Measurements from ENCODE around the gene ZNF621.

Gene ZNF621

GRCh38 chr3:40524568-40525285, at the start of gene ZNF621:
ZNF621 (plus strand) TSS chr3:40524960; CDS start chr3:40525841, 881 bp downstream.
- DNase-seq = peak; percentile 65

- DNase-seq = peak; percentile 34
Measured at GRCh38 chr3:40476478-40477470, 48.0 kb upstream of the ZNF621 start, which contains the start of gene ZNF619. ZNF619 (plus strand) TSS chr3:40477122; CDS start chr3:40477980, 858 bp downstream.

GRCh38 chr3:40477666-40478065, 47.1 kb upstream of the ZNF621 start:
- DNase-seq = no peak

GRCh38 chr3:40487172-40487571, 37.6 kb upstream of the ZNF621 start:
- no peak for DNase-seq

GRCh38 chr3:40490916-40491315, 33.8 kb upstream of the ZNF621 start:
- DNase-seq = no peak

GRCh38 chr3:40494698-40495097, 30.1 kb upstream of the ZNF621 start:
- no peak for DNase-seq

GRCh38 chr3:40497288-40497687, 27.5 kb upstream of the ZNF621 start:
- DNase-seq = no peak

GRCh38 chr3:40499952-40500351, 24.8 kb upstream of the ZNF621 start:
- no peak for DNase-seq

- DNase-seq = no peak
Measured at GRCh38 chr3:40502034-40502433, 22.7 kb upstream of the ZNF621 start.

GRCh38 chr3:40504636-40505430, 19.9 kb upstream of the ZNF621 start:
- DNase-seq = no peak

GRCh38 chr3:40505599-40506462, 18.9 kb upstream of the ZNF621 start, which contains the start of gene ZNF620:
ZNF620 (plus strand) TSS chr3:40506039; CDS start chr3:40506353, 314 bp downstream.
- peak; percentile 46 for DNase-seq

GRCh38 chr3:40511031-40511718, 13.6 kb upstream of the ZNF621 start:
- DNase-seq = no peak

GRCh38 chr3:40516201-40516600, 8.6 kb upstream of the ZNF621 start:
- DNase-seq = no peak

GRCh38 chr3:40518067-40518466, 6.7 kb upstream of the ZNF621 start:
- no peak for DNase-seq

- DNase-seq = no peak
Measured at GRCh38 chr3:40518848-40519247, 5.9 kb upstream of the ZNF621 start.

- no peak for DNase-seq
Measured at GRCh38 chr3:40521254-40521653, 3.5 kb upstream of the ZNF621 start.

- no peak for DNase-seq
Measured at GRCh38 chr3:40523781-40524180, 979 bp upstream of the ZNF621 start.

- DNase-seq = no peak
Measured at GRCh38 chr3:40524222-40524567, 565 bp upstream of the ZNF621 start.

GRCh38 chr3:40528426-40528825, 3.7 kb downstream of the ZNF621 start:
- no peak for DNase-seq

- no peak for DNase-seq
Measured at GRCh38 chr3:40532252-40532651, 7.5 kb downstream of the ZNF621 start.

GRCh38 chr3:40534283-40534682, 9.5 kb downstream of the ZNF621 start:
- DNase-seq = no peak
